ENCODE data around the gene SOX6. TPM values are rescaled to one million over a fixed set of nuclear protein-coding genes. Genes with fewer than 3 reads are reported as not detected.

SOX6 gene
- total RNA-seq, 2 experiments from 2014 or later: 0.13 TPM; not detected in 1

- Histone ChIP-seq H3K4me3 (ENCODE audit: low read depth, low read length, poor library complexity, severe bottlenecking) (no peak overlapping the region), H3K9me3 (ENCODE audit: low read length) (no peaks in the 10 kb centered on the region), H4K20me1 (ENCODE audit: insufficient read depth, low read length) (no peaks in the 10 kb centered on the region; the same call in 1 of the 2 replicates), H3K36me3 (ENCODE audit: insufficient read depth, low read length) (no peaks in the 10 kb centered on the region), H3K79me2 (ENCODE audit: insufficient read depth, low read depth, low read length) (no peaks in the 10 kb centered on the region), H3K4me1 (ENCODE audit: insufficient read depth, low read length, poor library complexity, severe bottlenecking) (no peaks in the 10 kb centered on the region), H3K27ac (ENCODE audit: low read depth, low read length, poor library complexity, severe bottlenecking) (no peak overlapping the region), H2AFZ (ENCODE audit: low read length) (no peak overlapping the region), H3K9me2 (ENCODE audit: insufficient read depth, low read length) (no peaks in the 10 kb centered on the region), H3K4me2 (ENCODE audit: low read length) (no peak overlapping the region)
- intact Hi-C loops (cut with micrococcal nuclease; ENCODE audit: unreplicated experiment): no loop called here
- TF ChIP-seq CTCF (conservative IDR thresholded peaks at IDR 0.05; ENCODE audit: low read length) (no peak), EZH2phosphoT487 (IDR thresholded peaks at IDR 0.05; ENCODE audit: borderline replicate concordance, low read depth, low read length) (no peak)
- ChIA-PET POLR2A (interaction anchor here (0.6 kb wide), 1 partner anchor 373 kb away, joined by 3 read pairs; no protein-coding TSS in a partner anchor), CTCF (ENCODE audit: unreplicated experiment) (no interaction called here)
- no TSS peak for BruUV-seq (replicated peaks)
- no peak for DNase-seq (ENCODE audit: low spot score)
These were observed 262.3 kb downstream of the SOX6 start for GRCh38 chr11:16093889-16094653.

- Histone ChIP-seq H3K9me3 (ENCODE audit: low read length) (no peaks in the 10 kb centered on the region), H3K9me2 (ENCODE audit: insufficient read depth, low read length) (no peaks in the 10 kb centered on the region), H2AFZ (ENCODE audit: low read length) (no peak overlapping the region), H3K4me3 (ENCODE audit: low read depth, low read length, poor library complexity, severe bottlenecking) (no peak overlapping the region), H3K36me3 (ENCODE audit: insufficient read depth, low read length) (no peaks in the 10 kb centered on the region), H3K4me1 (ENCODE audit: insufficient read depth, low read length, poor library complexity, severe bottlenecking) (no peaks in the 10 kb centered on the region), H4K20me1 (ENCODE audit: insufficient read depth, low read length) (no peaks in the 10 kb centered on the region; the same call in 1 of the 2 replicates), H3K4me2 (ENCODE audit: low read length) (no peak overlapping the region), H3K79me2 (ENCODE audit: insufficient read depth, low read depth, low read length) (no peaks in the 10 kb centered on the region), H3K27ac (ENCODE audit: low read depth, low read length, poor library complexity, severe bottlenecking) (no peak overlapping the region)
- TF ChIP-seq CTCF (conservative IDR thresholded peaks at IDR 0.05; ENCODE audit: low read length) (no peak), EZH2phosphoT487 (IDR thresholded peaks at IDR 0.05; ENCODE audit: borderline replicate concordance, low read depth, low read length) (no peak)
- DNase-seq (ENCODE audit: low spot score): no peak
- BruUV-seq (replicated peaks): no TSS peak
- POLR2A ChIA-PET: no interaction called here
- CTCF ChIA-PET (ENCODE audit: unreplicated experiment): no interaction called here
- intact Hi-C loops (cut with micrococcal nuclease; ENCODE audit: unreplicated experiment): no loop called here
These were observed 264.5 kb downstream of the SOX6 start for GRCh38 chr11:16091862-16092261.

- no TSS peak for BruUV-seq (replicated peaks)
These were observed 266.9 kb downstream of the SOX6 start for GRCh38 chr11:16089481-16089880.

More at GRCh38 chr11:16089481-16089880, 266.9 kb downstream of the SOX6 start:
- ChIA-PET POLR2A (interaction anchor here (0.5 to 1.3 kb wide), 3 partner anchors 14 to 94 kb away, joined by 3 to 5 read pairs (median 3); no protein-coding TSS in a partner anchor), CTCF (ENCODE audit: unreplicated experiment) (no interaction called here)
- no peak for DNase-seq (ENCODE audit: low spot score)
- Histone ChIP-seq H3K79me2 (ENCODE audit: insufficient read depth, low read depth, low read length) (no peaks in the 10 kb centered on the region), H3K4me1 (ENCODE audit: insufficient read depth, low read length, poor library complexity, severe bottlenecking) (no peaks in the 10 kb centered on the region), H3K36me3 (ENCODE audit: insufficient read depth, low read length) (no peaks in the 10 kb centered on the region), H3K9me3 (ENCODE audit: low read length) (no peaks in the 10 kb centered on the region), H3K9me2 (ENCODE audit: insufficient read depth, low read length) (no peaks in the 10 kb centered on the region), H3K4me2 (ENCODE audit: low read length) (no peak overlapping the region), H4K20me1 (ENCODE audit: insufficient read depth, low read length) (no peaks in the 10 kb centered on the region; the same call in 1 of the 2 replicates), H3K27ac (ENCODE audit: low read depth, low read length, poor library complexity, severe bottlenecking) (no peak overlapping the region), H2AFZ (ENCODE audit: low read length) (no peak overlapping the region), H3K4me3 (ENCODE audit: low read depth, low read length, poor library complexity, severe bottlenecking) (no peak overlapping the region)
- TF ChIP-seq EZH2phosphoT487 (IDR thresholded peaks at IDR 0.05; ENCODE audit: borderline replicate concordance, low read depth, low read length): no peak
- no peak for TF ChIP-seq CTCF (conservative IDR thresholded peaks at IDR 0.05; ENCODE audit: low read length)
- intact Hi-C loops (cut with micrococcal nuclease; ENCODE audit: unreplicated experiment): no loop called here

All from OCI-LY7 (cell line).